Measurements from ENCODE around the gene MTRF1. TPM values are rescaled to one million over a fixed set of nuclear protein-coding genes. Genes with fewer than 3 reads are reported as not detected.

The MTRF1 gene
- total and polyA plus RNA-seq, 7 experiments from 2014 or later = 11.8 to 38.2 (median 22.7) TPM

- Histone ChIP-seq H3K9me3 (ENCODE audit: control insufficient read depth in 2 of 3, low read length in 3 of 3) (no peaks in the 10 kb centered on the region), H3K27ac (ENCODE audit: low read depth, low read length) (no peak overlapping the region), H3K27me3 (ENCODE audit: control insufficient read depth in 2 of 2, insufficient read depth in 2 of 2, low read length in 2 of 2) (no peaks in the 10 kb centered on the region), H3K4me3 (ENCODE audit: low read length) (no peak overlapping the region), H3K36me3 (ENCODE audit: control insufficient read depth in 2 of 3, insufficient read depth in 3 of 3, low read length in 3 of 3) (no peaks in the 10 kb centered on the region), H3K4me1 (ENCODE audit: control insufficient read depth in 2 of 2, insufficient read depth in 2 of 2, low read length in 2 of 2) (peaks cover 0 to 9% of the 10 kb centered on the region in 2 donors)
- ChIA-PET CTCF (interaction anchor here (0.5 to 1.5 kb wide), 2 partner anchors 62 to 142 kb away, joined by 3 to 5 read pairs; no protein-coding TSS in a partner anchor), POLR2A (interaction anchor here (0.6 to 1.0 kb wide), 3 partner anchors 19 to 136 kb away, joined by 3 read pairs; no protein-coding TSS in a partner anchor)
- Mint-ChIP-seq H3K4me3 (no peak overlapping the region), H3K27me3 (no peaks in the 10 kb centered on the region), H3K9me3 (peaks cover 0 to 6% (median 0%) of the 10 kb centered on the region in 11 donors), H3K36me3 (peaks cover 0 to 19% (median 4%) of the 10 kb centered on the region in 5 donors), H3K27ac (no peak overlapping the region), H3K4me1 (peaks cover 9 to 37% (median 29%) of the 10 kb centered on the region in 7 donors)
- intact Hi-C loops (cut with micrococcal nuclease) = loop anchor here in 1 of 2 donors (10.0 kb wide), 1 partner anchor 1542 kb away; the partner anchor contains the start of gene COG6
- DNase-seq = peak in 2 of 9 donors; percentile 2 to 18
- no peak for ATAC-seq
Measured at GRCh38 chr13:41196620-41197019, 66.8 kb downstream of the MTRF1 start.

DNA sequence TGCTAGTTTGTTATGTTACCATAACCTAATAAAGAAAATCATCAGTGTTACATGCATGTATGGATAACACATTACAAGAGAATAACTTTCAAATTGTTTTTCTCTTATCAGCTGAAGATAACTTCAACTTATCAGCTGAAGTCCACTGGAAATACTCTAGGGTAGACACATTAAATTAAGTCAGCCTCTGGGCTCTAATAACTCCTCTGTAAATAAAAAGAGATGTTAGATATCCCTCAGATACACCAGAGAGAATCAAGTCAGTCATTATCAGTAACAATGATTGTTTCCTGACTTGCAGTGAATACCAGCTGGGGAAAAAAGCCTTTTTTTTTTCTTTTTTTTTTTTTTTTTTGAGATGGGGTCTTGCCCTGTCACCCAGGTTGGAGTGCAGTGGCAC lies 67.4 kb downstream of the MTRF1 start:
- no peak for DNase-seq
- no peak overlapping the region for H3K27ac ChIP-seq (ENCODE audit: low read depth, low read length)
- peak overlapping the region in 2 of 10 donors; percentile 4 to 49 for H3K4me3 Mint-ChIP-seq
- intact Hi-C loops (cut with micrococcal nuclease) = loop anchor here in 1 of 2 donors (10.0 kb wide), 1 partner anchor 1541 kb away; the partner anchor contains the start of gene COG6
- CTCF ChIA-PET = interaction anchor here (1.5 kb wide), 1 partner anchor 142 kb away, joined by 5 read pairs; no protein-coding TSS in a partner anchor
- no peaks in the 10 kb centered on the region for H3K9me3 ChIP-seq (ENCODE audit: control insufficient read depth in 2 of 3, low read length in 3 of 3)
- H3K36me3 Mint-ChIP-seq = peaks cover 0 to 20% (median 5%) of the 10 kb centered on the region in 5 donors
- no peaks in the 10 kb centered on the region for H3K27me3 ChIP-seq (ENCODE audit: control insufficient read depth in 2 of 2, insufficient read depth in 2 of 2, low read length in 2 of 2)
- peaks cover 11 to 38% (median 31%) of the 10 kb centered on the region in 7 donors for H3K4me1 Mint-ChIP-seq
- POLR2A ChIA-PET = interaction anchor here (0.6 to 1.0 kb wide), 3 partner anchors 20 to 136 kb away, joined by 3 read pairs; no protein-coding TSS in a partner anchor
- H3K27ac Mint-ChIP-seq = no peak overlapping the region
- no peak for ATAC-seq
- no peak overlapping the region for H3K4me3 ChIP-seq (ENCODE audit: low read length)
- no peaks in the 10 kb centered on the region for H3K27me3 Mint-ChIP-seq
- H3K36me3 ChIP-seq (ENCODE audit: control insufficient read depth in 2 of 3, insufficient read depth in 3 of 3, low read length in 3 of 3) = no peaks in the 10 kb centered on the region
- peaks cover 0 to 10% of the 10 kb centered on the region in 2 donors for H3K4me1 ChIP-seq (ENCODE audit: control insufficient read depth in 2 of 2, insufficient read depth in 2 of 2, low read length in 2 of 2)
- peaks cover 0 to 6% (median under 1%) of the 10 kb centered on the region in 11 donors for H3K9me3 Mint-ChIP-seq

- peak; percentile 78 to 94 (median 83) for DNase-seq
- Histone ChIP-seq H3K27ac (ENCODE audit: low read depth, low read length) (peak within 1 kb of the TSS; percentile 70), H3K4me1 (ENCODE audit: control insufficient read depth in 2 of 2, insufficient read depth in 2 of 2, low read length in 2 of 2) (peaks cover 0 to 13% of the 10 kb centered on the region in 2 donors), H3K36me3 (ENCODE audit: control insufficient read depth in 2 of 3, insufficient read depth in 3 of 3, low read length in 3 of 3) (peaks cover 0 to 6% (median 0%) of the 10 kb centered on the region in 3 experiments), H3K27me3 (ENCODE audit: control insufficient read depth in 2 of 2, insufficient read depth in 2 of 2, low read length in 2 of 2) (no peaks in the 10 kb centered on the region), H3K4me3 (ENCODE audit: low read length) (peak within 1 kb of the TSS; percentile 85), H3K9me3 (ENCODE audit: control insufficient read depth in 2 of 3, low read length in 3 of 3) (no peaks in the 10 kb centered on the region)
- peaks cover 0 to 10% (median 1%) of the 10 kb centered on the region in 11 donors for H3K9me3 Mint-ChIP-seq
- peaks cover 25 to 50% (median 41%) of the 10 kb centered on the region in 7 donors for H3K4me1 Mint-ChIP-seq
- intact Hi-C loops (cut with micrococcal nuclease) = loop anchor here (1.0 to 10.0 kb wide), 13 partner anchors 62 to 1539 kb away; partner anchors contain the start of genes COG6 (in 2 of the 2), KBTBD6 (in 2 of the 2), MTRF1 (in 2 of the 2) and NAA16 (in 2 of the 2)
- POLR2A ChIA-PET = no interaction called here
- H3K27me3 Mint-ChIP-seq = no peaks in the 10 kb centered on the region
- CTCF ChIA-PET = no interaction called here
- peak within 1 kb of the TSS; percentile 87 to 98 (median 94) for H3K4me3 Mint-ChIP-seq
- peaks cover 0 to 35% (median 20%) of the 10 kb centered on the region in 5 donors for H3K36me3 Mint-ChIP-seq
- H3K27ac Mint-ChIP-seq = peak within 1 kb of the TSS; percentile 79 to 94 (median 90)
- ATAC-seq = peak; percentile 98
Measured at GRCh38 chr13:41193919-41194824, 69.2 kb downstream of the MTRF1 start, which contains the start of gene KBTBD7. KBTBD7 (minus strand) TSS chr13:41194569; CDS start chr13:41194257, 312 bp downstream.

- CTCF ChIA-PET = interaction anchor here (0.7 kb wide), 1 partner anchor 106 kb away, joined by 3 read pairs; no protein-coding TSS in a partner anchor
- intact Hi-C loops (cut with micrococcal nuclease) = loop anchor here in 1 of 2 donors (5.0 to 10.0 kb wide), 2 partner anchors 264 to 1539 kb away; partner anchors contain the start of genes COG6 and RGCC
Measured at GRCh38 chr13:41193469-41193868, 69.9 kb downstream of the MTRF1 start.

GRCh38 chr13:41188584-41188983 lies 74.8 kb downstream of the MTRF1 start:
- H3K27me3 Mint-ChIP-seq = no peaks in the 10 kb centered on the region
- no peak overlapping the region for H3K4me3 Mint-ChIP-seq
- H3K9me3 Mint-ChIP-seq = peaks cover 0 to 10% (median 1%) of the 10 kb centered on the region in 11 donors
- peaks cover 22 to 33% (median 29%) of the 10 kb centered on the region in 7 donors for H3K4me1 Mint-ChIP-seq
- H3K4me1 ChIP-seq (ENCODE audit: control insufficient read depth in 2 of 2, insufficient read depth in 2 of 2, low read length in 2 of 2) = peaks cover 0 to 13% of the 10 kb centered on the region in 2 donors
- POLR2A ChIA-PET = no interaction called here
- H3K4me3 ChIP-seq (ENCODE audit: low read length) = no peak overlapping the region
- intact Hi-C loops (cut with micrococcal nuclease) = no loop called here
- H3K27ac ChIP-seq (ENCODE audit: low read depth, low read length) = no peak overlapping the region
- DNase-seq (no peak), ATAC-seq (no peak)
- H3K36me3 Mint-ChIP-seq = peaks cover 0 to 35% (median 20%) of the 10 kb centered on the region in 5 donors
- no peaks in the 10 kb centered on the region for H3K9me3 ChIP-seq (ENCODE audit: control insufficient read depth in 2 of 3, low read length in 3 of 3)
- H3K27me3 ChIP-seq (ENCODE audit: control insufficient read depth in 2 of 2, insufficient read depth in 2 of 2, low read length in 2 of 2) = no peaks in the 10 kb centered on the region
- CTCF ChIA-PET = no interaction called here
- H3K27ac Mint-ChIP-seq = no peak overlapping the region
- H3K36me3 ChIP-seq (ENCODE audit: control insufficient read depth in 2 of 3, insufficient read depth in 3 of 3, low read length in 3 of 3) = peaks cover 0 to 6% (median 0%) of the 10 kb centered on the region in 3 experiments

More at GRCh38 chr13:41193469-41193868, 69.9 kb downstream of the MTRF1 start:
- Mint-ChIP-seq H3K27me3 (no peaks in the 10 kb centered on the region), H3K36me3 (peaks cover 0 to 36% (median 20%) of the 10 kb centered on the region in 5 donors), H3K27ac (peak overlapping the region in 8 of 9 donors; percentile 46 to 94 (median 86)), H3K4me1 (peaks cover 25 to 50% (median 41%) of the 10 kb centered on the region in 7 donors), H3K4me3 (peak overlapping the region; percentile 87 to 98 (median 94)), H3K9me3 (peaks cover 0 to 10% (median 1%) of the 10 kb centered on the region in 11 donors)
- POLR2A ChIA-PET = no interaction called here
- no peaks in the 10 kb centered on the region for H3K27me3 ChIP-seq (ENCODE audit: control insufficient read depth in 2 of 2, insufficient read depth in 2 of 2, low read length in 2 of 2)
- no peak overlapping the region for H3K27ac ChIP-seq (ENCODE audit: low read depth, low read length)
- H3K4me3 ChIP-seq (ENCODE audit: low read length) = peak overlapping the region; percentile 85
- ATAC-seq (no peak), DNase-seq (no peak)
- H3K4me1 ChIP-seq (ENCODE audit: control insufficient read depth in 2 of 2, insufficient read depth in 2 of 2, low read length in 2 of 2) = peaks cover 0 to 13% of the 10 kb centered on the region in 2 donors
- no peaks in the 10 kb centered on the region for H3K9me3 ChIP-seq (ENCODE audit: control insufficient read depth in 2 of 3, low read length in 3 of 3)
- peaks cover 0 to 6% (median 0%) of the 10 kb centered on the region in 3 experiments for H3K36me3 ChIP-seq (ENCODE audit: control insufficient read depth in 2 of 3, insufficient read depth in 3 of 3, low read length in 3 of 3)

DNA sequence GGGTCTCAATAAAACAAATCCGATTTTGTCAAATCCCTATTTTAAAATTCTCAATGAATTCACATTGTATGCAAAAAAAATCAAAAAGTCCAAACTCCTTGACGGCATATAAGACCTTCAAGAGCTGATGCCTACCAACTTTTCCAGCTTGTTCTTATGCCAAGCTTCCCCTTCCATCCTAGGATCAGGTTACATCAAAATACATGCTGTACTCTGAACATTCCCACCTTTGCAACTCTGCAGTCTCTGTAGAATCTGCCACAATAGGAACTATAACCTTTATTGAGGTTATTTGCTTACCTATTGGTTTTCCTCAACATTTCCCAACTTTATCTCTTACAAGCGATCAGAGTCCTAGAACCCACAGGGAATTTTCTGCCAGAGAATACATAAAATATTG lies 76.9 kb downstream of the MTRF1 start:
- H3K27ac Mint-ChIP-seq = no peak overlapping the region
- CTCF ChIA-PET = no interaction called here
- intact Hi-C loops (cut with micrococcal nuclease) = no loop called here

More for the DNA sequence above, 76.9 kb downstream of the MTRF1 start:
- no peaks in the 10 kb centered on the region for H3K27me3 ChIP-seq (ENCODE audit: control insufficient read depth in 2 of 2, insufficient read depth in 2 of 2, low read length in 2 of 2)
- H3K4me3 ChIP-seq (ENCODE audit: low read length) = no peak overlapping the region
- H3K36me3 ChIP-seq (ENCODE audit: control insufficient read depth in 2 of 3, insufficient read depth in 3 of 3, low read length in 3 of 3) = peaks cover 0 to 6% (median 0%) of the 10 kb centered on the region in 3 experiments
- no peaks in the 10 kb centered on the region for H3K9me3 ChIP-seq (ENCODE audit: control insufficient read depth in 2 of 3, low read length in 3 of 3)
- H3K4me1 ChIP-seq (ENCODE audit: control insufficient read depth in 2 of 2, insufficient read depth in 2 of 2, low read length in 2 of 2) = peaks cover 0 to 5% of the 10 kb centered on the region in 2 donors
- POLR2A ChIA-PET = no interaction called here
- Mint-ChIP-seq H3K9me3 (peaks cover 0 to 10% (median 0%) of the 10 kb centered on the region in 11 donors), H3K4me3 (no peak overlapping the region), H3K27me3 (no peaks in the 10 kb centered on the region), H3K36me3 (peaks cover 0 to 22% (median 19%) of the 10 kb centered on the region in 5 donors), H3K4me1 (peaks cover 9 to 16% (median 13%) of the 10 kb centered on the region in 7 donors)
- DNase-seq = no peak
- H3K27ac ChIP-seq (ENCODE audit: low read depth, low read length) = no peak overlapping the region
- ATAC-seq = no peak
